GM12874 (cell line): ENCODE data around the gene POU2AF1.

Experiments
- CTCF ChIP-seq: IDR thresholded peaks from 2 replicates; pipeline ENCODE4 v1.5.1; 2011; ENCODE audit warnings: low read depth, mild to moderate bottlenecking, control low read depth, low read length, moderate library complexity; ENCODE audit not compliant: insufficient read depth

The POU2AF1 gene

GRCh38 chr11:111325259-111325658 is 53.8 kb downstream of the POU2AF1 start:
- no peak for TF ChIP-seq CTCF

DNA sequence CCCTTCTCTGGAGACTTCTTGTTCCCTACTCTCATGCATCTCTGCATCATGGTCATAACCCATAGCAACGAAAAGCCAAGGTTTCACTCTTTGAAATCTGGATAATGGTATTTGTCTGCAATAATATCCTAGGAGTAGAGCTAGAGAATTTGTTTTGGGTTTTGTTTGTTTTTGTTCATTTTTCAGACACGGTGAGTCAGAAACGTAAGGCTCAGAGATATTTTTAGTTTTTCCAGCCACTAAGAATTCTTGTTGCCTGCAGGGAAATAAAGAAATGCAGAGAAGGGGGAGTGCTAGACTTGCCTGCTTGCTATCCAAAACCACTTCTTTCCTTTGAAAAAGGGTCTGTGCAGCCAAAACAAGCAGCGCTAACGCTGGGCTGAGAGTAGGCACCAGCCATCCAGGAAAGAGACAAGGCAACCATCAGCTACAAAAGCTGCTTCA is 54.8 kb downstream of the POU2AF1 start:
- TF ChIP-seq CTCF = no peak

- TF ChIP-seq CTCF = no peak
Observed at GRCh38 chr11:111322534-111322933, 56.5 kb downstream of the POU2AF1 start.

- no peak for TF ChIP-seq CTCF
Observed at GRCh38 chr11:111320728-111321568, 58.1 kb downstream of the POU2AF1 start.

- no peak for TF ChIP-seq CTCF
Observed at GRCh38 chr11:111319296-111319695, 59.8 kb downstream of the POU2AF1 start.

- no peak for TF ChIP-seq CTCF
Observed at GRCh38 chr11:111312076-111312475, 67.0 kb downstream of the POU2AF1 start.

GRCh38 chr11:111310723-111311122 is 68.4 kb downstream of the POU2AF1 start:
- TF ChIP-seq CTCF = no peak
